CD4-positive, alpha-beta T cell (primary cell): ENCODE measurements around the gene IRF7. TPM values are rescaled to one million over a fixed set of nuclear protein-coding genes. Genes with fewer than 3 reads are reported as not detected.

ENCODE experiments used
- ATAC-seq: fragments of 200-7000 bp; cut with Tn5 transposase; one replicate; pipeline ENCODE4 v1.10.0; 2022; ENCODE audit warnings: mild to moderate bottlenecking; ENCODE audit not compliant: poor library complexity
- CTCF ChIA-PET: fragments of 350-600 bp; sonication (Branson Sonifier 250); formaldehyde crosslinking; loops from one replicate; lab custom pipeline; 2021; ENCODE audit warnings: antibody characterized with exemption, inconsistent platforms; lab: Charles Lee
- POLR2A ChIA-PET: fragments of 350-600 bp; sonication (Branson Sonifier 250); formaldehyde crosslinking; loops from one replicate; lab custom pipeline; 2021; ENCODE audit warnings: antibody characterized with exemption, inconsistent platforms; lab: Charles Lee
- DNase-seq, 14 experiments: peaks; one replicate each; pipeline ENCODE4 v3.0.0-alpha.2; 2013 to 2020; ENCODE audit warnings: mixed read lengths in 2 of 14
- H3K27ac ChIP-seq, 2 donors: one replicate each; pipeline versions ENCODE4 v1.5.1 to v1.7.0; 2013; ENCODE audit warnings: low read length in 2 of 2, low read depth in 1 of 2, mild to moderate bottlenecking in 1 of 2
- H3K27me3 ChIP-seq, 2 experiments: 1 replicate in 1 of 2; 2 replicates in 1 of 2; pipeline versions ENCODE4 v1.6.1 to v1.7.0; 2013; ENCODE audit warnings: low read length in 2 of 2, control low read depth in 1 of 2, mild to moderate bottlenecking in 1 of 2, moderate library complexity in 1 of 2; ENCODE audit not compliant: insufficient read depth in 2 of 2, control insufficient read depth in 1 of 2
- H3K36me3 ChIP-seq: one replicate; pipeline ENCODE4 v1.6.1; 2013; ENCODE audit warnings: low read length, control low read depth; ENCODE audit not compliant: insufficient read depth
- H3K4me1 ChIP-seq: one replicate; pipeline ENCODE4 v1.6.1; 2013; ENCODE audit warnings: low read length, control low read depth; ENCODE audit not compliant: insufficient read depth
- H3K4me3 ChIP-seq: one replicate; pipeline ENCODE4 v1.5.1; 2013; ENCODE audit warnings: mild to moderate bottlenecking, low read length, moderate library complexity
- H3K9me3 ChIP-seq, 2 experiments: 1 replicate in 1 of 2; 2 replicates in 1 of 2; pipeline versions ENCODE4 v1.6.1 to v1.7.0; 2013; ENCODE audit warnings: low read length in 2 of 2, mild to moderate bottlenecking in 2 of 2, control low read depth in 1 of 2, moderate library complexity in 1 of 2; ENCODE audit not compliant: control insufficient read depth in 1 of 2, insufficient read depth in 1 of 2
- H3K27ac Mint-ChIP-seq: one replicate; pipeline ENCODE4 v1.8.0; 2020; ENCODE audit warnings: mixed read lengths
- H3K27me3 Mint-ChIP-seq: one replicate; pipeline ENCODE4 v1.8.0; 2021; ENCODE audit warnings: mixed read lengths
- H3K36me3 Mint-ChIP-seq: one replicate; pipeline ENCODE4 v1.8.0; 2021; ENCODE audit warnings: low read depth, mixed read lengths
- H3K4me1 Mint-ChIP-seq: one replicate; pipeline ENCODE4 v1.8.0; 2021; ENCODE audit warnings: low read depth, mixed read lengths
- H3K4me3 Mint-ChIP-seq: one replicate; pipeline ENCODE4 v1.8.0; 2020; ENCODE audit warnings: mild to moderate bottlenecking, mixed read lengths
- H3K9me3 Mint-ChIP-seq: one replicate; pipeline ENCODE4 v1.8.0; 2020; ENCODE audit warnings: mixed read lengths
- CTCF ChIP-seq: fragments of 200-600 bp; IDR thresholded peaks from one replicate; pipeline ENCODE4 v1.8.0; 2022; ENCODE audit warnings: antibody characterized with exemption, mild to moderate bottlenecking
- intact Hi-C, 2 experiments: fragments of 100-400 bp; cut with DNase I in 1 of 2; cut with micrococcal nuclease in 1 of 2; formaldehyde crosslinking; loops; one replicate each; pipeline versions ENCODE4 v1.15.1 to v1.9.0; 2023 to 2025; cut with DNase I, micrococcal nuclease
- total RNA-seq, 174 experiments: library from RNA in 2 of 174; stranded (reverse) in 2 of 174; gene quantifications; one replicate each; pipeline ENCODE4 v1.2.3 and lab custom pipeline; 2021 to 2026

Gene IRF7
- total RNA-seq, 2 experiments from 2014 or later, result 36.5 to 37.7 TPM

- ATAC-seq, result no peak
- H3K4me3 ChIP-seq, result no peak overlapping the region
- no peak overlapping the region for H3K4me3 Mint-ChIP-seq
- POLR2A ChIA-PET, result interaction anchor here (1.0 kb wide), 1 partner anchor 38 kb away, joined by 3 read pairs; the partner anchor contains the start of genes DEAF1 and TMEM80
- H3K36me3 Mint-ChIP-seq, result peaks cover 20% of the 10 kb centered on the region
- no peak for TF ChIP-seq CTCF
- no peaks in the 10 kb centered on the region for H3K27me3 Mint-ChIP-seq
- no peaks in the 10 kb centered on the region for H3K9me3 Mint-ChIP-seq
- no peaks in the 10 kb centered on the region for H3K4me1 ChIP-seq
- no peaks in the 10 kb centered on the region for H3K27me3 ChIP-seq
- intact Hi-C loops, result no loop called here
- peaks cover 39% of the 10 kb centered on the region for H3K36me3 ChIP-seq
- H3K4me1 Mint-ChIP-seq, result no peaks in the 10 kb centered on the region
- CTCF ChIA-PET, result interaction anchor here (0.6 kb wide), 1 partner anchor 13 kb away, joined by 3 read pairs; no protein-coding TSS in a partner anchor
- no peak for DNase-seq
- H3K27ac ChIP-seq, result no peak overlapping the region
- H3K9me3 ChIP-seq, result no peaks in the 10 kb centered on the region
- H3K27ac Mint-ChIP-seq, result no peak overlapping the region
These were observed 42.0 kb upstream of the IRF7 start for GRCh38 chr11:657691-658126.

DNA sequence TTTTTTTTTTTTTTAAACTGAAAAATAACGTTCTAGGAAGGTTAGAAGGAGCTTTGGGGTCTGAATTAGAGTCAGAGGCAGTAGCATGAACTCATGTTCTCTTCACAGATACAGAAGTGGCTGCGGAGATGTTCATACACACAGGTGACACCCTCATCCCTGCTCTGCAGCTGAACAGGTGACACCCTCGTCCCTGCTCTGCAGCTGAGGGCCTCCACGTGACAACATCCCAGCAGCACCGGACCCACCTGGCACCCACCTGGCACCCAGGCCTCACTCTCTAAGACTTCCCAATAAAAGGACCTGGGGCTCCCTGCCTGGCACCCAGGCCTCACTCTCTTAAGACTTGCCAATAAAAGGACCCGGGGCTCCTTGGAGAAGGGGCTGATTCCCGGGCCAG is 41.1 kb upstream of the IRF7 start:
- H3K4me1 Mint-ChIP-seq, result no peaks in the 10 kb centered on the region
- H3K27me3 ChIP-seq, result no peaks in the 10 kb centered on the region
- ATAC-seq (no peak), DNase-seq (no peak)
- H3K36me3 ChIP-seq, result peaks cover 39% of the 10 kb centered on the region
- H3K36me3 Mint-ChIP-seq, result peaks cover 22% of the 10 kb centered on the region
- ChIA-PET POLR2A (interaction anchor here (1.0 kb wide), 1 partner anchor 38 kb away, joined by 3 read pairs; the partner anchor contains the start of genes DEAF1 and TMEM80), CTCF (interaction anchor here (1.1 kb wide), 1 partner anchor 44 kb away, joined by 3 read pairs; no protein-coding TSS in a partner anchor)
- H3K4me3 Mint-ChIP-seq, result no peak overlapping the region
- no peak overlapping the region for H3K27ac ChIP-seq
- no peaks in the 10 kb centered on the region for H3K9me3 Mint-ChIP-seq
- H3K4me1 ChIP-seq, result no peaks in the 10 kb centered on the region
- no peak overlapping the region for H3K4me3 ChIP-seq
- no peak for TF ChIP-seq CTCF
- intact Hi-C loops, result no loop called here
- H3K27ac Mint-ChIP-seq, result no peak overlapping the region
- H3K27me3 Mint-ChIP-seq, result no peaks in the 10 kb centered on the region
- H3K9me3 ChIP-seq, result no peaks in the 10 kb centered on the region

DNA sequence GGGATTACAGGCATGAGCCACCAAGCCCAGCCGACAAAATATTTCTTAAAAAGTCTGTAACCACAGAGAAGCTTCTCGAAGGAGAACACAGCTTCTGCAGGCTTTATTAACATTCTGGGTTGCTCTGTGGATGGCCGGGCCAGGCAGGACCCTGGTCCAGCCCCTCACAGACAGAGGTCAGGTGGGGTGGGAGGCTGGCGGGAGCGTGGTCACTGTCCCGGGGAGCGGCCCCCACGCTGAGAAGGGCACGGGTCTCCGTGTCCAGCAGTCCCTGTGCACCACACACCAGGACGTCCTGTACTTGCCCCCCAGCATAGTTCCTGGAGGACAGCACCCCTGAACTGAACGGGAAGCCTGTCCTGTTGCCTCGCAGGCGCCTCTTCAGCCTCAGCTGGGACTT is 40.7 kb upstream of the IRF7 start:
- Mint-ChIP-seq H3K4me1 (no peaks in the 10 kb centered on the region), H3K27ac (no peak overlapping the region), H3K9me3 (no peaks in the 10 kb centered on the region), H3K36me3 (peaks cover 27% of the 10 kb centered on the region), H3K4me3 (no peak overlapping the region), H3K27me3 (no peaks in the 10 kb centered on the region)
- ATAC-seq (no peak), DNase-seq (no peak)
- H3K4me3 ChIP-seq, result no peak overlapping the region
- ChIA-PET CTCF (interaction anchor here (1.1 kb wide), 1 partner anchor 44 kb away, joined by 3 read pairs; no protein-coding TSS in a partner anchor), POLR2A (no interaction called here)
- H3K27ac ChIP-seq, result no peak overlapping the region
- intact Hi-C loops, result no loop called here
- H3K9me3 ChIP-seq, result no peaks in the 10 kb centered on the region
- H3K36me3 ChIP-seq, result peaks cover 39% of the 10 kb centered on the region
- no peaks in the 10 kb centered on the region for H3K27me3 ChIP-seq
- TF ChIP-seq CTCF, result no peak
- H3K4me1 ChIP-seq, result no peaks in the 10 kb centered on the region
